GM12874 (cell line): Measurements from ENCODE around the gene FLT1.

ENCODE experiments used
- CTCF ChIP-seq: IDR thresholded peaks from 2 replicates; pipeline ENCODE4 v1.5.1; 2011; ENCODE audit warnings: low read depth, mild to moderate bottlenecking, control low read depth, low read length, moderate library complexity; ENCODE audit not compliant: insufficient read depth

The FLT1 gene

GRCh38 chr13:28494778-28495537 is at the start of gene FLT1:
TSS of gene FLT1 (minus strand) at chr13:28495128. CDS start at chr13:28494843, 285 bp downstream.
- no peak for TF ChIP-seq CTCF

- no peak for TF ChIP-seq CTCF
Observed at GRCh38 chr13:28544026-28544425, 49.1 kb upstream of the FLT1 start.

GRCh38 chr13:28542804-28543203 is 47.9 kb upstream of the FLT1 start:
- no peak for TF ChIP-seq CTCF

GRCh38 chr13:28541966-28542365 is 47.0 kb upstream of the FLT1 start:
- TF ChIP-seq CTCF, result no peak

- no peak for TF ChIP-seq CTCF
Observed at GRCh38 chr13:28540612-28541011, 45.7 kb upstream of the FLT1 start.

- TF ChIP-seq CTCF, result no peak
Observed at GRCh38 chr13:28539625-28540286, 44.8 kb upstream of the FLT1 start.

- TF ChIP-seq CTCF, result no peak
Observed at GRCh38 chr13:28538932-28539331, 44.0 kb upstream of the FLT1 start.
